Effector CD4-positive, alpha-beta T cell (primary cell): Measurements from ENCODE around the gene HPF1.

ENCODE experiments used
- DNase-seq: peaks from one replicate; pipeline ENCODE4 v3.0.0-alpha.2; 2020

Gene HPF1

DNA sequence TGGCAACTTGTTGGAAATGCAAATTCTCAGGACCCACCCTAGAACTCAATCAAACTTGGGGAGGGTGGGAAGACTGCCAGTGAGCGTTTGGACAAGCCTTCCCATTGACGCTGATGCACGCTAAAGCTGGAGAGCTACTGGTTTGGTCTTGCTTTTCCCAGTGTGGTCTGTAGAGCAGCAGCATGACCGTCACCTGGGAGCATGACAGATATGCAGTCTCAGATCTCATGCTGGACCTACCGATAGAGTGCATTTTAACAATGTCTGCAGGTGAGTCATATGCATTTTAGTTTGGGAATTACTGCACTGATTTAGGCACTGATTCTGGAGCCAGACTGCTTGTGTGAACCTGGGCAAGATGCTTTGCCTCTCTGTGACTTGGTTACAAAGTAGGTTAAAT, 27.2 kb downstream of the HPF1 start:
- no peak for DNase-seq

DNA sequence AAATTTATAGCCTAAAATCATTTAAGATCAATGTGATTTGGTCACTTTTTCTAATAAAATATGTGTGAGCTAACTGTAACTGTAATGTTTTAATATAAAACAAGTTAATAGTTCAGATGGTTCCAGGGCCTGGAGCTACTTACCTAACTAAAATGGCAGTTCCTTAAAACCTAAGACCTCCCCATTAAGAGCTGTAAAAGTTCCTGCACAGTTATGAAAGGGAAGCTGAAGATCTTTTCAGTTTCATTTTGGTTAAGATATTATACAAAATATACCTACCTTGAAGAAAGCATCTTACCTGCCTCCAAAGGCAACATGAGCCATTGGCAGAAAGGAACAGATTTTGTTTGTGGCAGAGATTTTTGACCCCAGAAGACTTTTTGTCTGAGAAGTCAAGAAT, 30.1 kb downstream of the HPF1 start:
- DNase-seq = no peak

DNA sequence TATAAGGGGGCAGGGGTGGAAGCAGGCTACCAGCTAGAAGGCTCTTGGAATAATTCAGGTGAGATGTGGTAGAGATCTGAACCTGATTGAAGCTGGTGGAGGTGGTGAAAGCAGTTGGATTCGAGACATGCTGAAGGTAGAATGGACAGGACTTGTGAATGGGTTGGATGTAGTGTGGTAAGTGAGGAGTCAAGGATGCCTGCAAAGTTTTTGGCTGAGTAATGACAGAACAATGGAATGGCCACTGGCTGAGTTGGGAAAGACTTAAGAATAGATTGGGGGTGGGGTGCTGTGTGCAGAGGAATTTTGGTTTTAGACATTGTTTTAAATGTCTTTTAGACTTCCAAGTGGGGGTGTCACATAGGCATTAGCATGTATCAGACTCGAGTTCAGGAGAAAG, 33.5 kb downstream of the HPF1 start:
- DNase-seq = no peak

DNA sequence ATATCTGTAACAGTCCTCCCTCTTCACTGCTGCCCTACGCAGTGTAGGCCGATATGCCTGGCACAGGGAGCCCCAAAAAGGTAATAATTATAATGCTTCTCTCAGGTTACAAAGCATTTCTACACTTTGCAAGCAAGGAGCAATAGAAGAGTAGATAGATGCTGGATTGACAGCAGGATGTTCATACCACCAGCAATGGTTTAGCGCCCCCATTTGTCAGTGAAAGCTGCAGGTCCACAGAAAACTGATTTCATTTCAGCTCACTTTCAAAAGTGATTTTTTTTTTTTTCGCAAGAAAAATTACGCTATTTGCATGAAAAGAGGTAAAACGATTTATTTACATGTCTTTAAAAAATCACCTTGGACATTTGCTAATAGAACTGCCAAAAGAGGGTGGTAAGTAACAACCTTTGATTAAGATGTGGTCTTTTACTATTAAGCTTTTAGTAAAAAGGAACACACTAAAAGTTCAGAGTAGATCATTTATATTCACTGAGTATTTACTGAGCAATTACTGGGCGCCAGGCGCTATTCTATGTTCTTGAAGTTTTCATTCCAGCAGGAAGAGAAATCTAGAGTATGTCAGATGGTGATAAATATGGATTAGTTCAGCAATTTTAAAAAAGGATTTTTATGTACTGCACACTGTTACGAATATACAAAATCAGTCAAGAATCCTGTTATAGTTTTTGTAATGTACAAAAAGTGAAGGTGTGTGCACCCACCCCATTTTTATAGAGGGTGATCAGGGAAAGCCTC, 34.4 kb downstream of the HPF1 start:
- no peak for DNase-seq

DNA sequence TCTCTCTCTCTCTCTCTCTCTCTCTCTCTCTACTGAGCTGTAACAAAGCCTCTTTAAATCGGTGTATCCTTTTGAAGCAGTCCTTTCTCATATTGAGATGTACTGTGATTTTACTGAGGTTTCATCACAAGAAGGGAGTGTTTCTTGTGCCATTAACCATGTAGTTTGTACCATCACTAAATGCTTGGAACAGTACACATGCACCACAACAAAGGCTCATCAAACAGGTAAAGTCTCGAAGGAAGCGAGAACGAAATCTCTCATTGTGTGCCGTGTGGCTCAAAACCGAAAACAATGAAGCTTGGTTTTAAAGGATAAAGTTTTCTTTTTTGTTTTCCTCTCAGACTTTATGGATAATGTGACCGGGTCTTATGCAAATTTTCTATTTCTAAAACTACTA, 37.2 kb downstream of the HPF1 start:
- DNase-seq = no peak

DNA sequence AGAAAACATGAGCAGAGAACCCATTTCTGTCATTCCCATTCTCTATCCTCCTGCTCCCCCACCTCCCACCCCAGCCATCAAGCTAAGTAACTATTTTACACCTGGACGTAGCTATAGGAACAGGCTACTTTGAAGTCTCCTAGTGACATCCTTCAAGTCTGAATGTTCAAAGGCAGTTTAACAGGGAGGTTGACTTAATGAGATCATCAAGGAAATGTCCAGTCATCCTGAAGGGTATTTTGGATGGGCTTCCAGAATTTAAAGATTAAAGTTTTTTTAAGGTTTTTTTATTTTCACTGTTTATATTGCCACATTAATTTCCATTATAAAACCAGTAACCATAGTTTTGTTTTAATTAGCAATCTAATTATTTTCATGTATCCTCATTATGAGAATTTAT, 41.1 kb downstream of the HPF1 start:
- no peak for DNase-seq

DNA sequence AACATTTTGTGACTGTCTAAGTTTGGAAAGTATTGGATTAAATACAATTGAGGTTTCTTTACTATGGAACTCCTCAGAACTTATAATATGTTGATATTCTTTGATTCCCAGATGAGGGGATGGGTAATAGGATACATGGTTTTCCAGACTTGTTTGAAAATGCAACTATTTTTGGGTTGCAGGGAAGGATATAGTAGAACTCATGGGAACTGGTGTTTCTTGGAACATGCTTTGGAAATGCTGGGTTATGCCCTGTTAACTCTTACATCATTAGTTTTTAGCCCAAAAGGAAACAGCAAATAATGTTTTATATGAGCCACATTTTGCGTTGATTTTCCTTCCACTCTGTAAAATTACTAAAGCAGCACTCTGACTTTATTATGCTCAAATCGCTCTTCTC, 41.9 kb downstream of the HPF1 start:
- DNase-seq = no peak

DNA sequence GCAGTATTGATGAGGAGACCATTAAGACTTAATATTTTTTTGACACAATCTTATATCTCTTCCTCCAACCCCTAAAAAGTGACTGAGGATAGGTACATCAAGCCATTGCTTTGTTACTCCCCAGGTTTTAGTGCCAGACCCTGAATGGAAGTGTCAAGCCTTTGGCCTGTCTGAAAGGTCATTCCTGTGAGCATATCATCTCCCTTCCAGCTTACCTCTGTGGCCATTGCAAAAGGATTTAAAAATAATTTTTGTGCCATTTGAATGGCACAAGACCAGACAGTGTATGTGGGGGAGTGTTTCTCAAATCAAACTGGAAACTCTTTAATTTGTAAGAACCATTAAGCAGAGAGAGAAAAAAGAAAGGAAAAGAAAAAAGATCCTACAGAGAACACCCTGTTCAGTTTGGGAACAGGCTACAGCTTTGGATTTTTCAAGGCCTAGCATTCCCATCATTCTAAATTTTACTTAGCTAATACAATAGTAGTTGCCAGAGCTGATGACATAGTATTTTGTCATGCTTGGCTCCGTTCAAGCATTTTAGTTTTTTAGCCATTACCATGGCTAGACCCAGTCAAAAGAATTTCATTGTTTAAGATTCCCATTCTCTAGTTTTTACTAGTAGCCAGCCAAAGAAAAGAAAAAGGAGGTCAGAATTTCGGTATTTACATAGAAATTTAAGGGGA, 49.6 kb downstream of the HPF1 start:
- no peak for DNase-seq

DNA sequence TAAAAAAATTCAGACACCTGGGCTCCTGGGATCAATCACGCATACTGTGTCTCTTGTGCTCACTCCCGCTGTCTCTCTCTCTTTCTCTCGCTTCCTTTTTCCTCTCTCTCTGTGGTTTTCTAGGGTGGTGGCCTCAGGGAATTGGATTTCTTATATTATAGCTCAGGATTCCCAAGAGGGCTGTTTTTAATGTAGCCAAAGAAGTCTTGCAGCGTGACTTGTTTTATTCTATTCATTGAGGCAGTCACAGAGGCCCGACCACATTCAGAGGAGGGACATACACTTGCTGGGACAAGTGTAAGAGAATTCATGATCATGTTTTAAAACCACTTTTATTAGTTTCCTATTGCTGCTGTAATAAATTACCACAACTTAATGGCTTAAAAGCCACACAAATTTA, 59.4 kb downstream of the HPF1 start:
- no peak for DNase-seq

DNA sequence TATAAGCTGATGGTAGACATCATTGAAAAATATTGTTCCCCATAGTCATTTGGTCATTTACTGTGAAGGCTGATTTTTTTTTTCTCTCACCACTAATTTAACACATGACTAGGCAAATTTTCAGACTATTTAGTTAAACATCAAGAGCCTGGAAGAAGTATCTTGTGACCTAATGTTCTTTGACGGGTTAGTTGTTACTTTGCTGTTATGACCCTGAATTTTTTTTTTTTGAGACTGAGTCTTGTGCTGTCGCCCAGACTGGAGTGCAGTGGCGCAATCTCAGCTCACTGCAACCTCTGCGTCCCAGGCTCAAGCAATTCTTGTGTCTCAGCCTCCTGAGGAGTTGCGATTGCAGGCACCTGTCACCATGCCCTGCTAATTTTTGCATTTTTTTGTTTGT, 67.0 kb downstream of the HPF1 start:
- no peak for DNase-seq

DNA sequence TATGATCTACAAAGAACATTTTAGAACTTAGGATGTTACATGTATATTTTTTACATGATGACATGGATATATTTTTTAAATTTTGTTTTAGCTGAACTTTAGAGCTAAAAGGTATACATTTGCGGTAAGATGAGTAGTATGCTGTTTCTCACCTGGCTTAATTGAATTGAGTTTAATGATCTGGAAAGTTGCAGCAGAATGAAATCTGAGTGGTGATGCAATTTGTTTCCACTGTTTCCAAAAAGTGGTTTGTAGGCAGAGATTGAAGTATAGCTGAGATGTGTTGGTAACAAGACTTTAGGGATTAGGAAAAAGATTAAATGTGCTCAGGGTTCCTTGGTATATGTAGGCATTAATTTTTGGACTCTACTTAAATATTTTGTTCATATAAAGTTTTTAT, 68.1 kb downstream of the HPF1 start:
- DNase-seq = no peak

DNA sequence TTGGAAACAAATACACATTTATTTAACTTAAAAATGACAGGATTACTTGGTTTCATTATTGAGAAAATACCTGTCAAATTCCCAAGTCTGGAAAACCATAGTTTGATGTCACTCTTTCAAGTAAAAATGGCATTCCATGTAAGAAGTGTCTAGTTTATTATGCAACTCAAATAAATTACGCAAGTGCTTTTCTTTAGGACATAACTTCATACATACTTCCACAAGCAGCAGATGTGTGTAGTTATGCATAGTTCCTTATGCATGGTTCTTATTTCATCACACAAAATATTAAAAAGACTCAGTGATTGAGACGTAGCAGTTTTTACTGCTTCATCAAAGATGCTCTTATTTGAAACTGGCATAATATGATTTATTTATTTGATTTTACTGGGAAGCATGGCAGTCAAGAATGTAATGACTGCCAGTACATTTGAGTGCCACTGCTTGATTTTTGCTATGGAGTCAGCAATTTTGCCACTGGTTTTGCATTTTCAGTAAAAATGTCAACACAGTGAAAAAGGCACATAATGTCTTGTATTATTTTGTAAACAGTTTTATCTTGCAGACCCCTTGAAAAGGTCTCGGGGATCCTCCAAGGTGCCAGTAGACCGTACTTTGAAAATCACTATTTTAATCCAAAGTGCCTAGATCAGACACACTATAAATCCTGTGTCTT, 75.2 kb downstream of the HPF1 start:
- DNase-seq = no peak
